HepG2 (cell line): ENCODE data around the gene DMTF1. TPM values are rescaled to one million over a fixed set of nuclear protein-coding genes. Genes with fewer than 3 reads are reported as not detected.

Experiments
- ATAC-seq: fragments of 200-7000 bp; cut with Tn5 transposase; 3 replicates; pipeline ENCODE4 v1.9.1; 2020; ENCODE audit warnings: mild to moderate bottlenecking, moderate library complexity
- BruUV-seq: library from RNA; stranded (reverse); fragments of 400-500 nt; replicated peaks from 2 replicates; lab custom pipeline; 2021; lab: Mats Ljungman, UMichigan
- CTCF ChIA-PET: fragments of 300-600 bp; formaldehyde crosslinking; extraction: SDS; loops from one replicate; lab custom pipeline; 2021; ENCODE audit warnings: low total read pairs, inconsistent platforms, low intra/inter-chr PET ratio; lab: Yijun Ruan, JAX
- POLR2A ChIA-PET: fragments of 350-600 bp; sonication (Branson Sonifier 250); formaldehyde crosslinking; loops from one replicate; lab custom pipeline; 2020; ENCODE audit warnings: antibody characterized with exemption, inconsistent platforms; lab: Yijun Ruan, JAX
- DNase-seq: peaks from one replicate; pipeline ENCODE4 v3.0.0-alpha.2; 2015; ENCODE audit warnings: low spot score
- FAIRE-seq: peaks from 3 replicates; lab custom pipeline; 2011; peaks lifted over from hg19 to GRCh38; lab: Jason Lieb, UNC
- H2AFZ ChIP-seq: one replicate; pipeline ENCODE4 v1.6.1; 2011; ENCODE audit warnings: low read length, inconsistent platforms
- H3K27ac ChIP-seq: fragments of 300-600 bp; 3 replicates; pipeline ENCODE4 v1.8.0; 2011; ENCODE audit warnings: mixed run types, mild to moderate bottlenecking, mixed read lengths, low read length, inconsistent platforms; ENCODE audit not compliant: insufficient read depth; ENCODE audit errors: extremely low read length
- H3K27me3 ChIP-seq, 2 experiments: fragments of 200-600 bp in 1 of 2; 2 replicates in 1 of 2; 3 replicates in 1 of 2; pipeline versions ENCODE4 v1.6.0 to v1.8.0; 2011; ENCODE audit warnings: low read length in 2 of 2, mild to moderate bottlenecking in 2 of 2, moderate library complexity in 2 of 2, inconsistent platforms in 1 of 2; ENCODE audit not compliant: insufficient read depth in 2 of 2, control insufficient read depth in 1 of 2
- H3K36me3 ChIP-seq, 2 experiments: fragments of 200-600 bp in 1 of 2; replicated peaks in 1 of 2; 2 replicates in 1 of 2; 3 replicates in 1 of 2; pipeline versions ENCODE4 v1.5.1 to v1.8.0; 2011; ENCODE audit warnings: low read length in 2 of 2, inconsistent platforms in 1 of 2; ENCODE audit not compliant: insufficient read depth in 2 of 2, control insufficient read depth in 1 of 2
- H3K4me1 ChIP-seq: 2 replicates; pipeline ENCODE4 v1.5.1; 2012; ENCODE audit warnings: low read length, inconsistent platforms; ENCODE audit not compliant: insufficient read depth
- H3K4me2 ChIP-seq: 2 replicates; pipeline ENCODE4 v1.6.0; 2011; ENCODE audit warnings: low read depth, low read length, inconsistent platforms
- H3K4me3 ChIP-seq, 3 experiments: fragments of 200-600 bp in 1 of 3; sonication (generic), shearing (Covaris generic) in 1 of 3; replicated peaks in 1 of 3; 2 replicates each; pipeline ENCODE4 v1.5.1; 2011 to 2016; ENCODE audit warnings: low read length in 3 of 3, inconsistent platforms in 2 of 3, low read depth in 2 of 3, mild to moderate bottlenecking in 2 of 3, control low read depth in 1 of 3, mixed read lengths in 1 of 3; ENCODE audit not compliant: insufficient read depth in 1 of 3
- H3K79me2 ChIP-seq: one replicate; pipeline ENCODE4 v1.6.1; 2011; ENCODE audit warnings: low read length, inconsistent platforms; ENCODE audit not compliant: insufficient read depth
- H3K9ac ChIP-seq: 2 replicates; pipeline ENCODE4 v1.6.0; 2011; ENCODE audit warnings: mild to moderate bottlenecking, low read depth, low read length, inconsistent platforms; ENCODE audit not compliant: insufficient read depth
- H3K9me3 ChIP-seq: 2 replicates; pipeline ENCODE4 v1.5.1; 2012; ENCODE audit warnings: mild to moderate bottlenecking, low read length
- H4K20me1 ChIP-seq: 2 replicates; pipeline ENCODE4 v1.6.0; 2011; ENCODE audit warnings: inconsistent platforms, mild to moderate bottlenecking, low read length, moderate library complexity; ENCODE audit not compliant: insufficient read depth
- EP300 ChIP-seq, 3 experiments: sonication (generic) in 1 of 3; formaldehyde crosslinking in 1 of 3; IDR thresholded peaks; 2 replicates each; pipeline versions ENCODE4 v1.5.1 to v1.6.1; 2011 to 2020; ENCODE audit warnings: low read depth in 2 of 3, low read length in 2 of 3, borderline replicate concordance in 1 of 3, improper control_type of control experiment in 1 of 3, mild to moderate bottlenecking in 1 of 3, missing genetic modification reagents in 1 of 3, moderate library complexity in 1 of 3
- GATAD1 ChIP-seq: IDR thresholded peaks from 2 replicates; pipeline ENCODE4 v1.6.1; 2016; ENCODE audit warnings: missing genetic modification reagents, missing compliant biosample characterization
- HMG20A ChIP-seq: IDR thresholded peaks from 2 replicates; pipeline ENCODE4 v1.6.1; 2016; ENCODE audit warnings: borderline replicate concordance
- MAFF ChIP-seq: IDR thresholded peaks from 2 replicates; pipeline ENCODE4 v1.6.1; 2011; ENCODE audit warnings: low read depth, low read length, improper control_type of control experiment
- MAFG ChIP-seq: sonication (generic); formaldehyde crosslinking; IDR thresholded peaks from 2 replicates; pipeline ENCODE4 v1.5.1; 2020; ENCODE audit warnings: mild to moderate bottlenecking, missing genetic modification reagents
- MAFK ChIP-seq, 2 experiments: IDR thresholded peaks in 1 of 2; conservative IDR thresholded peaks in 1 of 2; 2 replicates each; pipeline ENCODE4 v1.6.1; 2011; ENCODE audit warnings: improper control_type of control experiment in 2 of 2, low read length in 2 of 2
- NKX3-1 ChIP-seq: sonication (generic); formaldehyde crosslinking; IDR thresholded peaks from 2 replicates; pipeline ENCODE4 v1.5.0; 2020; ENCODE audit warnings: missing genetic modification reagents
- NONO ChIP-seq, 2 experiments: fragments of 450-650 bp in 1 of 2; sonication (generic) in 1 of 2; formaldehyde crosslinking in 1 of 2; IDR thresholded peaks in 1 of 2; conservative IDR thresholded peaks in 1 of 2; 2 replicates each; pipeline versions ENCODE4 v1.6.1 to v1.8.0; 2017 to 2022; ENCODE audit warnings: mild to moderate bottlenecking in 1 of 2, missing genetic modification reagents in 1 of 2, moderate library complexity in 1 of 2
- PHF21A ChIP-seq: sonication (generic); formaldehyde crosslinking; IDR thresholded peaks from 2 replicates; pipeline ENCODE4 v1.5.0; 2020; ENCODE audit warnings: mild to moderate bottlenecking, missing genetic modification reagents
- SIX4 ChIP-seq: sonication (generic); formaldehyde crosslinking; IDR thresholded peaks from 2 replicates; pipeline ENCODE4 v1.4.0; 2020; ENCODE audit warnings: missing genetic modification reagents
- SNAI1 ChIP-seq: sonication (generic); formaldehyde crosslinking; IDR thresholded peaks from 2 replicates; pipeline ENCODE4 v1.5.0; 2020; ENCODE audit warnings: mild to moderate bottlenecking, missing genetic modification reagents, borderline replicate concordance
- ZNF224 ChIP-seq: sonication (generic); formaldehyde crosslinking; IDR thresholded peaks from 2 replicates; pipeline ENCODE4 v1.5.0; 2020; ENCODE audit warnings: mild to moderate bottlenecking, missing genetic modification reagents
- ZNF292 ChIP-seq: sonication (generic); formaldehyde crosslinking; IDR thresholded peaks from 2 replicates; pipeline ENCODE4 v1.8.1; 2022; ENCODE audit warnings: mild to moderate bottlenecking, low read depth, missing genetic modification reagents, borderline replicate concordance
- ZNF513 ChIP-seq: sonication (generic); formaldehyde crosslinking; conservative IDR thresholded peaks from 2 replicates; pipeline ENCODE4 v1.5.0; 2020; ENCODE audit warnings: missing genetic modification reagents
- ZNF564 ChIP-seq: sonication (generic); formaldehyde crosslinking; IDR thresholded peaks from 2 replicates; pipeline ENCODE4 v1.8.1; 2023; ENCODE audit warnings: mild to moderate bottlenecking, missing genetic modification reagents
- ZNF639 ChIP-seq: conservative IDR thresholded peaks from 2 replicates; pipeline ENCODE4 v1.6.1; 2018; ENCODE audit warnings: missing genetic modification reagents
- ZNF709 ChIP-seq: sonication (generic); formaldehyde crosslinking; IDR thresholded peaks from 2 replicates; pipeline ENCODE4 v1.5.0; 2020; ENCODE audit warnings: mild to moderate bottlenecking, missing genetic modification reagents
- ZNF841 ChIP-seq: sonication (generic); formaldehyde crosslinking; IDR thresholded peaks from 2 replicates; pipeline ENCODE4 v1.8.1; 2023; ENCODE audit warnings: missing genetic modification reagents, borderline replicate concordance
- ZNF850 ChIP-seq: sonication (generic); formaldehyde crosslinking; conservative IDR thresholded peaks from 2 replicates; pipeline ENCODE4 v1.9.0; 2021; ENCODE audit warnings: mild to moderate bottlenecking, missing genetic modification reagents
- WGBS: methylation state at CpG from one replicate; pipeline ENCODE4 v1.1.6; 2017; ENCODE audit warnings: low lambda C conversion rate; 5-methylcytosine and 5-hydroxymethylcytosine counted together
- in situ Hi-C: cut with HindIII; loops from 2 replicates; pipeline ENCODE4 v1.10.0; 2017; ENCODE audit warnings: low pct_unique_long_range_greater_than_20kb; ENCODE audit not compliant: extremely low pct_ligation_motif_present
- intact Hi-C: fragments of 100-400 bp; cut with micrococcal nuclease; formaldehyde crosslinking; loops from one replicate; pipeline ENCODE4 v1.10.0; 2022; ENCODE audit not compliant: unreplicated experiment
- polyA plus RNA-seq, 8 experiments: library from polyadenylated mRNA; depleted of rRNA in 3 of 8; stranded (reverse) in 7 of 8; unstranded in 1 of 8; fragments of >200 nt; fragmentation: Illumina TruSeq in 4 of 8; extraction: Trizol in 4 of 8; gene quantifications; 2 replicates each; pipeline versions ENCODE4 v1.2.1 to v1.2.3, GENCODE V29; 2011 to 2016; ENCODE audit warnings: low read depth in 4 of 8, missing spikeins in 1 of 8, mixed read lengths in 1 of 8; ENCODE audit not compliant: insufficient read depth in 1 of 8
- total RNA-seq, 5 experiments: library from RNA; depleted of rRNA; stranded (reverse); fragments of >200 nt; fragmentation: Illumina TruSeq; extraction: Trizol; gene quantifications; 2 replicates each; pipeline ENCODE4 v1.2.3, GENCODE V29; 2016; ENCODE audit warnings: low read depth in 1 of 5

DMTF1 gene
- total and polyA plus RNA-seq, 2 of the 13 experiments (the other 11 are each of a cell fraction or from before 2014, with no cell fraction given): 45.8 to 132 TPM

GRCh38 chr7:87220734-87221215, 68.5 kb downstream of the DMTF1 start:
- ATAC-seq (peak; percentile 5; the same call in 2 of the 3 replicates), FAIRE-seq (no peak), DNase-seq (no peak)
- Histone ChIP-seq H3K4me3 (peak overlapping the region; percentile 82 to 95 (median 89)), H3K4me1 (peaks cover 41% of the 10 kb centered on the region), H3K27me3 (peaks cover 0 to 11% of the 10 kb centered on the region in 2 experiments; a peak in 2 of 5 replicates), H3K9ac (no peak overlapping the region), H3K79me2 (peaks cover 5% of the 10 kb centered on the region), H3K27ac (no peak overlapping the region), H2AFZ (peak overlapping the region; percentile 70), H3K4me2 (peak overlapping the region; percentile 90), H3K9me3 (no peaks in the 10 kb centered on the region), H3K36me3 (no peaks in the 10 kb centered on the region), H4K20me1 (no peaks in the 10 kb centered on the region; the same call in 1 of the 2 replicates)
- ChIA-PET POLR2A (interaction anchor here (0.7 to 1.9 kb wide), 6 partner anchors 19 to 182 kb away, joined by 3 to 7 read pairs (median 5); partner anchors contain the start of gene DMTF1), CTCF (no interaction called here)
- no TSS peak for BruUV-seq
- in situ Hi-C loops: no loop called here
- intact Hi-C loops: loop anchor here (1.0 to 5.0 kb wide), 2 partner anchors 67 to 373 kb away; no protein-coding TSS in a partner anchor
- WGBS: 1% methylated on average over 12 of the region's 17 CpGs
- TF ChIP-seq ZNF224 (CRISPR knock-in tag) (0 out of 2 replicates have a peak, but pooled peaks have one; percentile 4), GATAD1 (0 out of 2 replicates have a peak, but pooled peaks have one; percentile 5), ZNF709 (CRISPR knock-in tag) (0 out of 2 replicates have a peak, but pooled peaks have one; percentile 1), ZNF564 (0 out of 2 replicates have a peak, but pooled peaks have one; percentile 14), NKX3-1 (CRISPR knock-in tag) (no peak), ZNF841 (CRISPR knock-in tag) (0 out of 2 replicates have a peak, but pooled peaks have one; percentile 7), SNAI1 (CRISPR knock-in tag) (0 out of 2 replicates have a peak, but pooled peaks have one; percentile 4), MAFG (peak; percentile 91), HMG20A (CRISPR knock-in tag) (no peak), MAFF (peak; percentile 98), ZNF513 (CRISPR knock-in tag) (0 out of 2 replicates have a peak, but pooled peaks have one; percentile 25), ZNF850 (CRISPR knock-in tag) (no peak), EP300 (IDR thresholded peaks at IDR 0.05; ENCODE audit: low read depth in 2 of 2, low read length in 2 of 2) (no peak), EP300 (CRISPR knock-in tag; IDR thresholded peaks at IDR 0.05; ENCODE audit: borderline replicate concordance) (no peak), ZNF292 (CRISPR knock-in tag) (no peak), NONO (IDR thresholded peaks at IDR 0.05) (no peak), NONO (CRISPR knock-in tag; conservative IDR thresholded peaks at IDR 0.05) (peak; percentile 15; the same call in 1 of the 2 replicates), MAFK (conservative IDR thresholded peaks at IDR 0.05 in 1 of 2, IDR thresholded peaks at IDR 0.05 in 1 of 2; ENCODE audit: low read length in 2 of 2) (peak; percentile 99), PHF21A (CRISPR knock-in tag) (peak; percentile 80), ZNF639 (CRISPR knock-in tag) (0 out of 2 replicates have a peak, but pooled peaks have one; percentile 9), SIX4 (CRISPR knock-in tag) (no peak)
